NCI-H187 treated with DMSO at 0.1 percent for 48 hours (cell line): Measurements from ENCODE around the gene LDB3.
"Not testable (repeated sequence)": the region's sequence is repeated elsewhere in the genome, so short reads cannot be mapped to it uniquely, and the experiment has no call there.

Experiments
- DNase-seq: peaks from one replicate; lab custom pipeline; 2025; lab: John Stamatoyannopoulos, UW

Gene LDB3

GRCh38 chr10:86730227-86730626 is 61.9 kb downstream of the LDB3 start:
- DNase-seq = no peak

GRCh38 chr10:86732771-86733170 is 64.5 kb downstream of the LDB3 start:
- DNase-seq = no peak

- DNase-seq = no peak
Measured at GRCh38 chr10:86733260-86733671, 65.0 kb downstream of the LDB3 start.

DNA sequence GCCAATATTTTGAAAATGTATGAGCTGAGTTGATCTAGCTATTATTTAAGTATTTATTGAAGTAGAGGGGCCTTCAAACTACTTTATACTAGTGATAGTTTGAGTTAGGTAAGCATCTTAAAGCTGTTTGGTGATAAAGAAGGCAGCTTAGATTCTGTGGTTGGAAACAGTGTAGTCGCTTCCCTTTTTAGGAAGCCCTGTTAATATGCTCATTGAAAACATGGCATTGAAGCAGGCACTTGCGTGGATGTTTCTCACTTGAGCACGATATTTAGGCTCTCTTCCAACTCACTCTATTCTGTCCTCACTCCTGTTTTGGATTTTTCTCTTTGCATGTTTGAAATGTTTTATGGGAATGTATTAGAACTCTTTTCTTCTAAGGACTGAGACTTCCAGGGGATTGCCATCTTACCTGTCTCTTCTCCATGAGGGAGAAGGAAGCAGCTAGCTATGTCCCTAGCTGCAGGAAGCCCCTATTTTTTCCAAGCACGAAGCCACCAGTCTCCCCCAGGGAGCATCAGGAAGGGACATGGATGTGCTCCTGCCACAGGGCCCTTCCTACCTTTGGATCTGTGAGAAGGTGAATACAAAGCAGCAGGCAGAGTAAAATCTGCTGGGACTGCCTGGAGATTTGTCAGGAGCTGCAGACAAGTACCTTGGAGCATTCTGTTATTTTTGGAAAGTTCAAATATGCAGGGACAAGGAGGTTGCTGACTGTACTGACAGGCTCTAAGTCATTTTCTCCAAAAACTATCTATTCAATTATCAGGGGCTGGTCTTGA is 66.1 kb downstream of the LDB3 start:
- no peak for DNase-seq

DNA sequence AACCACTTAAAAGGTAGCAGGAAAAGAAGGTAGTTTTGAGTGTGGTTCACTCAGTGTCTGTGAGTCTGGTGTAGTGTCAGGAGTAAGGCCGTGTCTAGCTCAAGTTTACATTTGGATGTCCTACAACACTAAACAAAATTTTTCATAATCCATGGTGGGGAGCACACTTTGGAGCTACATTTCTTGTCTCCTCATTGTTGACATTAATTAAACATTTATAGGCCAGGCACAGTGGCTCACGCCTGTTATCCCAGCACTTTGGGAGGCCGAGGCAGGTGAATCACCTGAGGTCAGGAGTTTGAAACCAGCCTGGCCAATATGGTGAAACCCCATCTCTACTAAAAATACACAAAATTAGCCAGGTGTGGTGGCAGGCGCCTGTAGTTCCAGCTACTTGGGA is 67.0 kb downstream of the LDB3 start:
- DNase-seq = not testable (repeated sequence)

DNA sequence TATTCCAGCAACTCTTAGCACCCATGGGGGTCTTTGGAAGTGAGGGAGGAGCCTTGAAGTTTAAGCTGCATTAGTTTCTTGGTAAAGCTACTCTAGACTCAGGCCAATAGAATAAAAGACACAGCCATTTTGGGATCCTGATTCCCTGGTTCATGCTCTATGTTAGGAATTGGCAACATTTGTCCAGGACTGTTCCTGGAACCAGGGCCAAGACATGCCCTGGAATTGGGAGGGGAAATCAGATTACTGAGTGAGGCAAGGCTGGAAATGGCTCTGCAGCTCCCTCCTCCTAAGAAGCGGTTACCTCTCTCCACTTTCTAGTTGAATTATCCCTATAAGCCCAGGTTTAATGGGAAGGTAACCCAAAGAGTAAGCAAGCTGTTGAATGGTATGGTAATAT is 73.9 kb downstream of the LDB3 start:
- no peak for DNase-seq

- DNase-seq = no peak
Measured at GRCh38 chr10:86744067-86744725, 75.9 kb downstream of the LDB3 start.

DNA sequence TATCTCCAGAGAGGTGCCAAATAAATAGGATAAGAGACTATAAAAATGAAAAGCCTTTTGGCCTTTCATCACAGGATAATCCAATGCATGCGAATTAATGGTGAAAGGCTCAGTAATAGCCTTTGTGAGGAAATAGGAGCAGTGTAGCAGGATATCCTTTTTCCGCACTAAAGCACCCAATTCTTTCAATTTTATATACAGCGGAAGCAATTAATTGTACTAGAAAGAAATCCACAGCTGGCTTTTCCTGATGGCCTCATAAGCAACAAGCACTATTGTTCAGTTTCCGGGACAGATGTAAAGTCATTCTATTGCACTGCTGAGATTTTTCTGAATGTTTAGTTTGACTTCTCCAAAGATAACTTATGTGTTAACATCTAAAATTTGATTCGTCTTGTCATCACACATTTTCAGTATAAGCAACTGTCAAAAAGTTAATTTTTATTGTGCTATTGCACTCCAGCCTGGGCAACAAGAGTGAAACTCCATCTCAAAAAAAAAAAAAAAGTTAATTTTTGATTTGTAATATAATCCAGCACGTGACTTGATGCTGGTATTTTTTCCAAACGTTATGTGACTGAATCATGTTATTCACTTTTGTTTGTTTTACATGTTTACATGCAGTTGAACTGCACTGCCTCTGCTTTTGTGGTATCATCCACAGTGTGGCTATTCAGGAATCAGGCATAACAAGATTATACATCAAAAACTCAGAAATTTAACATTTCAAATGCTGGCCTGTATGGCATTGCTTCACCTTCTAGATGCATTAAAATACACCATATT is 79.7 kb downstream of the LDB3 start:
- no peak for DNase-seq

DNA sequence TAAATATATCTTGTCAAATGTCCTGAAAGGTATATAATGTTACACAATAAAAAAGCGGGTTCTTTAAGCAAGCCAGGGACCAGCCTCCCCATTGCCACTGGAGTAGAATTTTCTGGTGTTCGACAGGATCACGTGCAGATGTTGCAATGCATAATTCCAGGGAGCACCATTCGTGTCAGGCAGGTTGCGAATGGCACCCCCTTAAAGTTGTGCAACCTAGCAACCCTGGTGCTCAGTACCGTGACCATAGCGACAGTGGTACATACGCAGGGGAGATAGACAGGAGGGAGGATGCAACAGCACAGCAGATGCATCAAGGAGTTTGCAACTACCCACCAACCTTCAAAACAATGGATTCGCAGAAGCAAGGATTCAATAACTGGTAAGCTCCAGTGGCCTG is 81.5 kb downstream of the LDB3 start:
- no peak for DNase-seq

- DNase-seq = no peak
Measured at GRCh38 chr10:86751477-86751876, 83.2 kb downstream of the LDB3 start.

GRCh38 chr10:86752311-86752710 is 84.0 kb downstream of the LDB3 start:
- DNase-seq = no peak

DNA sequence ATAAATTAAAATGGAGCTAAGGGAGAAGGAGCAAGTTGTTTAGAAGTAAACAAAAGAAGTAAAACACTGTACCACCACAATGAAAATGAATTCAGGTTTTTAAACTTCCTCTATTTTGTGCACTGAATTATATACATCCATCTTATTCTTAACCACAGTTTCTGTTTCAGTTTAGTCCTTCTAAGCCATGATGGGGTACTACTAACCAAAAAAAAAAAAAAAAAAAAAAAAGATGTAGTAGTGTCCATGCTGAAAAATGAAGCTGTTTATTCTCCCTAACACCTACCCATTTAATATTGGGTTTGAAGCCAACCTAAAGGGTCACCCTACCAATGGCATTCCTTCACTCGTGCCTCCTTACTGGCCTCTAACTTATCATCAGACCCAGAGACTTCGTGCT is 84.7 kb downstream of the LDB3 start:
- no peak for DNase-seq

- no peak for DNase-seq
Measured at GRCh38 chr10:86753638-86754434, 85.5 kb downstream of the LDB3 start.

- no peak for DNase-seq
Measured at GRCh38 chr10:86755454-86755739, 87.1 kb downstream of the LDB3 start.

GRCh38 chr10:86755740-86756510 is 87.6 kb downstream of the LDB3 start:
- DNase-seq = peak; percentile 21

DNA sequence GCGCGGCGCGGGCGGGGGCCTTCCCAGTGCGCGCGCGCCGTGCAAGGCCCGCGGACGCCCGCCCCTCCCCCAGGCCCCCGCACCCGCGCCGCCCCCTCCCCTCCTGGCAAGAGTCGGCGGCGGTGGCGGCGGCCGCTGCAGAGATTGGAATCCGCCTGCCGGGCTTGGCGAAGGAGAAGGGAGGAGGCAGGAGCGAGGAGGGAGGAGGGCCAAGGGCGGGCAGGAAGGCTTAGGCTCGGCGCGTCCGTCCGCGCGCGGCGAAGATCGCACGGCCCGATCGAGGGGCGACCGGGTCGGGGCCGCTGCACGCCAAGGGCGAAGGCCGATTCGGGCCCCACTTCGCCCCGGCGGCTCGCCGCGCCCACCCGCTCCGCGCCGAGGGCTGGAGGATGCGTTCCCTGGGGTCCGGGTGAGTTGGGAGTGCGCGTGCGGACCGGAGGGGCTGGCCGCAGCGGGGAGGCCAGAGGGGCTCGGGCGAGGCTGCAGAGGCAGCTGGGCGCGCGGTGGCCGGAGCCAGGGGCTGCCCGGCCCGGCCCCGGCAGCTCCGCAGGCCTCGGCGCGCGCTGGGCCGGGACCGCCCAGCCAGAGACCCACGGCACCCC is 88.3 kb downstream of the LDB3 start, which contains the start of gene BMPR1A:
TSS of gene BMPR1A (plus strand) at position 109 of the 602 bp plus-strand sequence. CDS start 119,400 bp downstream, outside the sequence.
- no peak for DNase-seq

GRCh38 chr10:86757113-86757972 is 89.0 kb downstream of the LDB3 start:
- DNase-seq = no peak

- no peak for DNase-seq
Measured at GRCh38 chr10:86758189-86759072, 90.1 kb downstream of the LDB3 start.
